Gastrocnemius medialis (tissue), 4 donors: ENCODE measurements around the gene NKX6-1. TPM values are rescaled to one million over a fixed set of nuclear protein-coding genes. Genes with fewer than 3 reads are reported as not detected.

Experiments
- ATAC-seq, 2 donors: fragments of 150-250 bp; one replicate each; pipeline ENCODE4 v1.9.1; 2016
- DNase-seq, 2 donors: peaks; one replicate each; pipeline ENCODE4 v3.0.0-alpha.2; 2019
- H3K27ac ChIP-seq, 4 donors: fragments of 200-600 bp; sonication (generic); 1 replicate in 1 of 4; 2 replicates in 3 of 4; pipeline ENCODE4 v1.5.1; 2016 to 2018; ENCODE audit warnings: mild to moderate bottlenecking in 2 of 4, moderate library complexity in 1 of 4
- H3K27me3 ChIP-seq, 3 donors: fragments of 200-600 bp; sonication (generic) in 2 of 3; 1 replicate in 1 of 3; 2 replicates in 2 of 3; pipeline versions ENCODE4 v1.5.1 to v1.6.0; 2016 to 2019; ENCODE audit warnings: mild to moderate bottlenecking in 1 of 3, moderate library complexity in 1 of 3
- H3K36me3 ChIP-seq, 2 donors: fragments of 200-600 bp; sonication (generic) in 1 of 2; one replicate each; pipeline ENCODE4 v1.5.1; 2017 to 2018
- H3K4me1 ChIP-seq, 2 donors: fragments of 200-600 bp; sonication (generic) in 1 of 2; one replicate each; pipeline ENCODE4 v1.5.1; 2016 to 2017; ENCODE audit warnings: mild to moderate bottlenecking in 2 of 2
- H3K4me3 ChIP-seq, 4 donors: fragments of 200-600 bp; sonication (generic) in 3 of 4; 1 replicate in 1 of 4; 2 replicates in 3 of 4; pipeline ENCODE4 v1.5.1; 2016 to 2019; ENCODE audit warnings: mild to moderate bottlenecking in 2 of 4
- H3K9me3 ChIP-seq, 3 donors: fragments of 200-600 bp; sonication (generic) in 2 of 3; 1 replicate in 1 of 3; 2 replicates in 2 of 3; pipeline ENCODE4 v1.5.1; 2016 to 2019
- CTCF ChIP-seq, 5 experiments: fragments of 450-650 bp in 3 of 5; fragments of 200-600 bp in 2 of 5; sonication (generic) in 2 of 5; IDR thresholded peaks in 4 of 5; conservative IDR thresholded peaks in 1 of 5; 1 replicate in 4 of 5; 2 replicates in 1 of 5; pipeline ENCODE4 v1.5.1; 2016 to 2019; ENCODE audit warnings: antibody characterized with exemption in 5 of 5, mild to moderate bottlenecking in 3 of 5, moderate library complexity in 3 of 5
- POLR2A ChIP-seq, 2 donors: fragments of 450-650 bp; IDR thresholded peaks; one replicate each; pipeline ENCODE4 v1.6.1; 2017; ENCODE audit warnings: antibody characterized with exemption in 2 of 2, mild to moderate bottlenecking in 2 of 2, moderate library complexity in 2 of 2
- in situ Hi-C, 4 donors: fragments of 200-750 bp; cut with MboI; loops; one replicate each; pipeline versions ENCODE4 v1.15.0 to v1.8.0; 2017; ENCODE audit warnings: low sequenced_read_pairs in 4 of 4
- intact Hi-C: fragments of 100-400 bp; cut with DNase I; formaldehyde crosslinking; loops from one replicate; pipeline ENCODE4 v1.15.1; 2023; ENCODE audit warnings: low total_unique reads
- total RNA-seq, 4 donors: library from RNA; depleted of rRNA; stranded (reverse); fragments of >200 nt; gene quantifications; one replicate each; pipeline versions ENCODE4 v1.1.0 to v1.2.3, GENCODE V29; 2016

The NKX6-1 gene
- total RNA-seq, 4 donors from 2014 or later, result not detected

- DNase-seq (no peak), ATAC-seq (no peak)
- Histone ChIP-seq H3K4me3 (peak overlapping the region; percentile 41 to 65 (median 47)), H3K36me3 (no peaks in the 10 kb centered on the region), H3K27me3 (peaks cover 99 to 100% (median 100%) of the 10 kb centered on the region in 3 donors), H3K27ac (no peak overlapping the region), H3K9me3 (no peaks in the 10 kb centered on the region), H3K4me1 (peaks cover 19 to 22% of the 10 kb centered on the region in 2 donors)
- no peak for TF ChIP-seq CTCF (IDR thresholded peaks at IDR 0.05 in 4 of 5, conservative IDR thresholded peaks at IDR 0.05 in 1 of 5)
- TF ChIP-seq POLR2A (IDR thresholded peaks at IDR 0.05), result no peak
- intact Hi-C loops, result no loop called here
- in situ Hi-C loops, result no loop called here
Measured at GRCh38 chr4:84499624-84499982, 511 bp upstream of the NKX6-1 start.

- no peaks in the 10 kb centered on the region for H3K36me3 ChIP-seq
- H3K4me3 ChIP-seq, result peak overlapping the region; percentile 41 to 65 (median 47)
- H3K9me3 ChIP-seq, result no peaks in the 10 kb centered on the region
- H3K27ac ChIP-seq, result no peak overlapping the region
- ATAC-seq (peak in 1 of 2 donors; percentile 16), DNase-seq (no peak)
- H3K27me3 ChIP-seq, result peaks cover 100% of the 10 kb centered on the region in 3 donors
- TF ChIP-seq CTCF (IDR thresholded peaks at IDR 0.05 in 4 of 5, conservative IDR thresholded peaks at IDR 0.05 in 1 of 5) (no peak), POLR2A (IDR thresholded peaks at IDR 0.05) (no peak)
- intact Hi-C loops (no loop called here), in situ Hi-C loops (no loop called here)
- H3K4me1 ChIP-seq, result peaks cover 21 to 22% of the 10 kb centered on the region in 2 donors
Measured at GRCh38 chr4:84498203-84498934, 723 bp downstream of the NKX6-1 start.

- peaks cover 100% of the 10 kb centered on the region in 3 donors for H3K27me3 ChIP-seq
- TF ChIP-seq CTCF (IDR thresholded peaks at IDR 0.05 in 4 of 5, conservative IDR thresholded peaks at IDR 0.05 in 1 of 5) (no peak), POLR2A (IDR thresholded peaks at IDR 0.05) (no peak)
- DNase-seq (no peak), ATAC-seq (peak in 1 of 2 donors; percentile 15)
- in situ Hi-C loops (no loop called here), intact Hi-C loops (no loop called here)
- peaks cover 22% of the 10 kb centered on the region in 2 donors for H3K4me1 ChIP-seq
- no peak overlapping the region for H3K27ac ChIP-seq
- H3K9me3 ChIP-seq, result no peaks in the 10 kb centered on the region
- H3K36me3 ChIP-seq, result no peaks in the 10 kb centered on the region
- H3K4me3 ChIP-seq, result peak overlapping the region; percentile 41 to 65 (median 47)
Measured at GRCh38 chr4:84497504-84498202, 1.4 kb downstream of the NKX6-1 start.

GRCh38 chr4:84496706-84497503 lies 2.2 kb downstream of the NKX6-1 start:
- H3K4me3 ChIP-seq, result peak overlapping the region in 1 of 4 donors; percentile 65

More at GRCh38 chr4:84496706-84497503, 2.2 kb downstream of the NKX6-1 start:
- peaks cover 100% of the 10 kb centered on the region in 3 donors for H3K27me3 ChIP-seq
- intact Hi-C loops, result no loop called here
- DNase-seq (no peak), ATAC-seq (no peak)
- no peaks in the 10 kb centered on the region for H3K36me3 ChIP-seq
- in situ Hi-C loops, result no loop called here
- no peaks in the 10 kb centered on the region for H3K9me3 ChIP-seq
- H3K4me1 ChIP-seq, result peaks cover 22% of the 10 kb centered on the region in 2 donors
- no peak for TF ChIP-seq POLR2A (IDR thresholded peaks at IDR 0.05)
- TF ChIP-seq CTCF (IDR thresholded peaks at IDR 0.05 in 4 of 5, conservative IDR thresholded peaks at IDR 0.05 in 1 of 5), result no peak
- no peak overlapping the region for H3K27ac ChIP-seq
